Colonic mucosa (tissue), 4 donors: ENCODE results near the gene ZDHHC3. TPM values are rescaled to one million over a fixed set of nuclear protein-coding genes. Genes with fewer than 3 reads are reported as not detected.

Experiments
- DNase-seq: peaks from one replicate; pipeline ENCODE4 v3.0.0-alpha.2; 2020
- H3K27ac ChIP-seq: fragments of 200-600 bp; one replicate; pipeline ENCODE4 v1.8.0; 2021
- H3K27me3 ChIP-seq: fragments of 200-600 bp; one replicate; pipeline ENCODE4 v1.8.0; 2021
- H3K36me3 ChIP-seq: fragments of 200-600 bp; one replicate; pipeline ENCODE4 v1.8.0; 2021
- H3K4me1 ChIP-seq: fragments of 200-600 bp; one replicate; pipeline ENCODE4 v1.8.0; 2021; ENCODE audit warnings: mild to moderate bottlenecking
- H3K4me3 ChIP-seq: fragments of 200-600 bp; one replicate; pipeline ENCODE4 v1.8.0; 2021
- H3K9ac ChIP-seq, 2 donors: one replicate each; pipeline ENCODE4 v1.7.0; 2013; ENCODE audit warnings: control low read depth in 2 of 2, low read depth in 2 of 2, low read length in 2 of 2
- H3K9me3 ChIP-seq: fragments of 200-600 bp; one replicate; pipeline ENCODE4 v1.8.0; 2021
- intact Hi-C: fragments of 100-400 bp; cut with DNase I; formaldehyde crosslinking; loops from one replicate; pipeline ENCODE4 v1.14.1; 2022
- total RNA-seq, 2 donors: library from RNA; stranded (reverse); fragmentation: NEBNext Ultra II Directional in 1 of 2; extraction: Animal tissue kit (Norgen Biotek cat#: 25700) in 1 of 2; gene quantifications; one replicate each; pipeline ENCODE4 v1.2.1, GENCODE V29; 2021
- TF ChIP-seq, protein P1 (sequence below): fragments of 200-600 bp; IDR thresholded peaks from one replicate; pipeline ENCODE4 v1.8.0; 2022; ENCODE audit warnings: antibody characterized with exemption, mild to moderate bottlenecking
- donor health status: healthy.
- donor health status: DM: no; HTN: no; CAD: no.
- donor health status: DM: no; HTN: no; CAD: no.

Gene ZDHHC3
- total RNA-seq, 2 donors from 2014 or later = 152 to 162 TPM

GRCh38 chr3:44983484-44983941 lies 7.5 kb upstream of the ZDHHC3 start:
- Histone ChIP-seq H3K9ac (no peak overlapping the region), H3K9me3 (no peaks in the 10 kb centered on the region), H3K27ac (no peak overlapping the region), H3K36me3 (no peaks in the 10 kb centered on the region), H3K4me3 (no peak overlapping the region), H3K27me3 (no peaks in the 10 kb centered on the region), H3K4me1 (no peaks in the 10 kb centered on the region)
- no peak for DNase-seq
- intact Hi-C loops = no loop called here
- TF ChIP-seq, protein P1, sequence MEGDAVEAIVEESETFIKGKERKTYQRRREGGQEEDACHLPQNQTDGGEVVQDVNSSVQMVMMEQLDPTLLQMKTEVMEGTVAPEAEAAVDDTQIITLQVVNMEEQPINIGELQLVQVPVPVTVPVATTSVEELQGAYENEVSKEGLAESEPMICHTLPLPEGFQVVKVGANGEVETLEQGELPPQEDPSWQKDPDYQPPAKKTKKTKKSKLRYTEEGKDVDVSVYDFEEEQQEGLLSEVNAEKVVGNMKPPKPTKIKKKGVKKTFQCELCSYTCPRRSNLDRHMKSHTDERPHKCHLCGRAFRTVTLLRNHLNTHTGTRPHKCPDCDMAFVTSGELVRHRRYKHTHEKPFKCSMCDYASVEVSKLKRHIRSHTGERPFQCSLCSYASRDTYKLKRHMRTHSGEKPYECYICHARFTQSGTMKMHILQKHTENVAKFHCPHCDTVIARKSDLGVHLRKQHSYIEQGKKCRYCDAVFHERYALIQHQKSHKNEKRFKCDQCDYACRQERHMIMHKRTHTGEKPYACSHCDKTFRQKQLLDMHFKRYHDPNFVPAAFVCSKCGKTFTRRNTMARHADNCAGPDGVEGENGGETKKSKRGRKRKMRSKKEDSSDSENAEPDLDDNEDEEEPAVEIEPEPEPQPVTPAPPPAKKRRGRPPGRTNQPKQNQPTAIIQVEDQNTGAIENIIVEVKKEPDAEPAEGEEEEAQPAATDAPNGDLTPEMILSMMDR = no peak

GRCh38 chr3:44982817-44983216 lies 6.8 kb upstream of the ZDHHC3 start:
- H3K9ac ChIP-seq = no peak overlapping the region
- intact Hi-C loops = no loop called here
- no peaks in the 10 kb centered on the region for H3K9me3 ChIP-seq
- no peak for DNase-seq
- no peaks in the 10 kb centered on the region for H3K36me3 ChIP-seq
- no peaks in the 10 kb centered on the region for H3K4me1 ChIP-seq
- H3K4me3 ChIP-seq = no peak overlapping the region
- no peak overlapping the region for H3K27ac ChIP-seq
- TF ChIP-seq, protein P1 = no peak
- no peaks in the 10 kb centered on the region for H3K27me3 ChIP-seq

- Histone ChIP-seq H3K4me1 (no peaks in the 10 kb centered on the region), H3K36me3 (no peaks in the 10 kb centered on the region), H3K27ac (no peak overlapping the region), H3K27me3 (no peaks in the 10 kb centered on the region), H3K4me3 (no peak overlapping the region), H3K9me3 (no peaks in the 10 kb centered on the region), H3K9ac (no peak overlapping the region)
- DNase-seq = no peak
- TF ChIP-seq, protein P1 = no peak
- intact Hi-C loops = no loop called here
Observed at GRCh38 chr3:44981751-44982150, 5.8 kb upstream of the ZDHHC3 start.

DNA sequence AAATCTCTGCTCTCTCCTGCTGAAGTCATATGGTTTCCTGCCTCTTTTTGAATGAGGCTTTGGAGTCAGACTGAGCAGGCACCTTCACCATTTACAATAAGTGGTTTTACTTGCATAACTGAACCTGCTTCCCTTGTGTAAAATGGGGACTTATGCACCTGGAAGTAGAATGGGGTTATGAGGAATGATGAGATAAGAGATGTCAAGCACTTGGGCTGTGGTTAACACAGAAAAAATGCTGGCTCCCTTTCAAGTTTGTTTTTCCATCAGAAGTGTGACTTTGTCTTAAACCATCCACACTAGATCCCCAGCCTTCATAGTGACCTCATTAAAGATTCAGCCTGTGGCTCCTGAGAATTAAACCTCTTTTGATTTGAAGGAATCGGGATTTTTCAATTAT lies 5.2 kb upstream of the ZDHHC3 start:
- intact Hi-C loops = no loop called here
- Histone ChIP-seq H3K4me3 (no peak overlapping the region), H3K4me1 (no peaks in the 10 kb centered on the region), H3K36me3 (no peaks in the 10 kb centered on the region), H3K9ac (no peak overlapping the region), H3K9me3 (no peaks in the 10 kb centered on the region), H3K27ac (no peak overlapping the region), H3K27me3 (no peaks in the 10 kb centered on the region)
- TF ChIP-seq, protein P1 = no peak
- DNase-seq = no peak

GRCh38 chr3:44974416-44974815 lies 1.6 kb downstream of the ZDHHC3 start:
- peak; percentile 84 for DNase-seq
- H3K36me3 ChIP-seq = no peaks in the 10 kb centered on the region
- peak overlapping the region in 1 of 2 donors; percentile 96 for H3K9ac ChIP-seq
- intact Hi-C loops = no loop called here
- peaks cover 14% of the 10 kb centered on the region for H3K4me1 ChIP-seq
- no peaks in the 10 kb centered on the region for H3K27me3 ChIP-seq
- H3K4me3 ChIP-seq = peak overlapping the region; percentile 87
- no peaks in the 10 kb centered on the region for H3K9me3 ChIP-seq
- TF ChIP-seq, protein P1 = no peak
- peak overlapping the region; percentile 81 for H3K27ac ChIP-seq
